Activated CD4-positive, alpha-beta T cell treated with anti-CD3 and anti-CD28 coated beads, Interleukin-2, amount 50 U/mL, for 24 hours (primary cell): Measurements from ENCODE around the gene XRCC4.
"Not testable (repeated sequence)": the region's sequence is repeated elsewhere in the genome, so short reads cannot be mapped to it uniquely, and the experiment has no call there.

ENCODE experiments used
- DNase-seq, 2 donors: peaks; one replicate each; pipeline ENCODE4 v3.0.0-alpha.2; 2020; ENCODE audit warnings: low read depth in 1 of 2, low spot score in 1 of 2

The XRCC4 gene

DNA sequence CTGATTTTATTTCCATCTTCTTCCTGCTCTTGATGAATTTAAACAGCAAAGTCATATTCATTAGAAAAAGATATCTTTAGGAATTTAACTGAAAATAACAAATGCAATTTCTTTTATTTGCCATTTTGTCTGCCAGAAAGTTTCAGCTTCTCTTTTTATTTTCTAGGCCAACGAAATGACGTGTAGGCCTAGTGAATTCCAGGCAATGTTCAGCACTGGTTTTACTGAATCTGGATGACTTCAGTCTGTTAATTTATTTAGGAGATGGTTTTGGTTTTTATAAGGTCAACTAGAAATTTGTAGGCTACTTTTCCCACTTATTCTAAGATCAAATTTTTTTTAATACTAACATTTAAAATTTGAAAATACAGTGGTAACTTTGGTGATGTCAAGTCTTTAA is 265.1 kb downstream of the XRCC4 start:
- DNase-seq: no peak

DNA sequence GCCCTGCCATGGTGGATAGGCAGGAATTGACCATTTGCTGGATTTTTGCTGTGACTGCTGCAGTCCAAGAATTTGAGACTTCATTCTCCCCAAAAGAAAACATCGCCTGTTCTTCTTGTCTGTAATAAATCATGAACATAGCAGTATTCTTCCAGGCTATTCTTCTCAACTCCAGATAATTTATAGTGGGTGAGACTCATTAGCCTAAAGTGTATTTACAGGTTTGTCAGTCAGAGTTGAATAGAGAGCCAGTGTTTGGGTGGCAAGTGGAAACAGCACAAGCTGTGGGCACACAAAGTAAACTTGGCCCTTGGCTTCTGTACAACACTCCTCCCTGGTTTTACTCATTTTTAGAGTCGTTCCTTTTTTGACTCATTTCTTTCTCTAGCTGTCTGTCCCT is 266.0 kb downstream of the XRCC4 start:
- DNase-seq: no peak

DNA sequence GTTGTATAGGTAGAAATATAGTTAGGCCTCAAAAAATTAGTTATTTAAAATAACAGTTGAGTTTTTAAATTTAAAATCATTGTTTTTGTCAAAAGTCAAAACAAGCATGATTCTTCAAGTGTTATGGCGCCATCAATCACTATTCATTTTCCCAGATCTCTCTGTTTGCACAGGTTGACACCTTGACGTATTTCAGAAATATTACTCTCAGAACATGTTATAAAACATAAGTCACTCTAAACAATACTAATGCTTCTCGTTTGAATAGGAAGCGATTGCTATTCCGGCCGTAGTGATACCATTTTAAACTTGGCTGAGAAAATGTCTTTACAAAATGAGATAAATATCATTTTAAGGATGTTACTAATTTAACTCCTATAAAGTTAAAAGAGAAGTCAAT is 268.1 kb downstream of the XRCC4 start:
- DNase-seq: no peak

DNA sequence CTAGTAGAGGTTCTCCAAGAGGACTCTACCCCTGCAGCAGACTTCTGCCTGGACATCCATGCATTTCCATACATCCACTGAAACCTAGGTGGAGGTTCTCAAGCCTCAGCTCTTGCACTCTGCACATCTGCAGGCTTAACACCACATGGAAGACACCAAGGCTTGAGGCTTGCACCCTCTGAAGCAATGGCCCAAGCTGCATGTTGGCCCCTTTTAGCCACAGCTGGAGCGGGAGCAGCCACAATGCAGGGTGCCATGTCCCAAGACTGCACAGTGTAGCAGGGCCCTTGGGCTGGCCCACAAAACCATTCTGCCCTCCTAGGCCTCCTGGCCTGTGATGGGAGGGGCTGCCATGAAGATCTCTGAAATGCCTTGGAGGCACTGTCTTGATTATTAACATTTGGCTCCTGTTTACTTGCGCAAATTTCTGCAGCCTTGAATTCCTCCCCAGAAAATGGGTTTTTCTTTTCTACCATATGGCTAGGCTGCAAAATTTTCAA is 271.0 kb downstream of the XRCC4 start:
- no peak for DNase-seq

DNA sequence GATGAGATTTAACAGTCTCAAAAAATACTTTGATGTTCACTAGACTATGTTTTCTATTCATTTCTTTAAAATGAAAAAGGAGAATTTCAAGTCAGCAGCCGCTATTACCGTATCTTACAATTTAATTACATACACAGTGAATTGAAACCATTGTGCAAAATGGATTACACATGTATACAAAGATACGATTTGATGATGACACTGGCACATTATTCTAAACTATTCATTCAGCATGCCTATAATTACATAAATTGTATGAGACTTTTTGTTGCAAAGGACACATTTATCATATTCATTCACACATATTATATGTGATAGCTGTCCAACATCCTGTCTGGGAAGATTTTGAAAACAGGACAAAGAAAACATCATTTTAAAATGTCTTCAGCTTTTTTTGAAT is 275.9 kb downstream of the XRCC4 start:
- no peak for DNase-seq

DNA sequence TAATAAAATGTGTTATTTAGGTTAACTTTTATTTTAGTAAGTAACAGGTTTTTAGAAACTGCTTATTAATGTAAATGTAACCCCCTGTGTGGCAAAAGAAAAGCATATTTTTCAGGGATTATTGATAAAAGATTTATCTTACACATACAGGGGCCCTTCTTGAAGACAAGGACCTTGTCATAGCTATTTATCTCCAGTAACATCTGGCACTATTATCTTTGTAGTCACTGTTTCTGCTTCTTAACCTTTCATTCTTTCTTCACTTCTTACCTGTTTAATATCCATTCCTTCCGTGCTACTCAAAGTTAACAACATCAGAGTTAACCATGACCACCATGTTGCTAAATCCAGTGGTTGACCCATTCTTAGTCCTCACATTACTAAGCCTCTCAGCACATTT is 276.4 kb downstream of the XRCC4 start:
- DNase-seq: no peak

DNA sequence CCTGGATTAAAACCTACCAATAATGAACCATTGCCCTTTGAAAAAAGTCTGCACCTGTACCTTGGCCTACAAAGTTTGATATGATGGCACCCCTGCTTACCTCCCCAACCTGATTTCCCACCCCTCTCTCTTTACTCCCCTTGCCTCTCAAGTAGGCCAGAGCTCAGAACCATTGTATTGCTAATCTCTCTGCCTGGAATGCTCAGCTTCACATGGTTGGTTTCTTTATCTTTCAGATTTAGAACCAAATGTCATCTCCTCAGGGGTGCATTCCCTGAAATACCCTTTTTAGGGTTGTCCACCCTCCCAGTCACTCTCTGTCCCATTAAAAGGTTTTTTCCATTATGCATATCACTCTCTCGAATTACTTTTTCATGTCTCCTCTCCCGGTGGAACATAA is 277.6 kb downstream of the XRCC4 start:
- DNase-seq: no peak

DNA sequence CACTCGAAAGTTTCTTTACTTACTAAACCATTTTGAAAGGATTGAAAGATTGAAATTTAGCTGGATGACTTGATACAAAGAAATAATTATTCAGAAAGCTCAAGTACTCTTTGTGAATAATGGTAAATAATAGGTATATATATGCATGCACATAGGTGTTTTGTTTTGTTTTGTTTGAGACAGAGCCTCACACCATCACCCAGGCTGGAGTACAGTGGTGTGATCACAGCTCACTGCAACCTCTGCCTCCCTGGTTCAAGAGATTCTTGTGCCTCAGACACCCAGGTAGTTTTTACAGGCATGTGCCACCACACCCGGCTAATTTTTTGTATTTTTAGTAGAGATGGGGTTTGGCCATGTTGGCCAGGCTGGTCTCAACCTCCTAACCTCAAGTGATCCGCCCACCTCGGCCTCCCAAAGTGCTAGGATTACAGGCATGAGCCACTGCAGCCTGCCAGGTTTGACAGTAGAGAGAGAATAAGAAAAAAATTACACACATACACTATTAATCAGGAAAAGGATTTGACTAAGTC is 278.2 kb downstream of the XRCC4 start:
- DNase-seq: not testable (repeated sequence)

DNA sequence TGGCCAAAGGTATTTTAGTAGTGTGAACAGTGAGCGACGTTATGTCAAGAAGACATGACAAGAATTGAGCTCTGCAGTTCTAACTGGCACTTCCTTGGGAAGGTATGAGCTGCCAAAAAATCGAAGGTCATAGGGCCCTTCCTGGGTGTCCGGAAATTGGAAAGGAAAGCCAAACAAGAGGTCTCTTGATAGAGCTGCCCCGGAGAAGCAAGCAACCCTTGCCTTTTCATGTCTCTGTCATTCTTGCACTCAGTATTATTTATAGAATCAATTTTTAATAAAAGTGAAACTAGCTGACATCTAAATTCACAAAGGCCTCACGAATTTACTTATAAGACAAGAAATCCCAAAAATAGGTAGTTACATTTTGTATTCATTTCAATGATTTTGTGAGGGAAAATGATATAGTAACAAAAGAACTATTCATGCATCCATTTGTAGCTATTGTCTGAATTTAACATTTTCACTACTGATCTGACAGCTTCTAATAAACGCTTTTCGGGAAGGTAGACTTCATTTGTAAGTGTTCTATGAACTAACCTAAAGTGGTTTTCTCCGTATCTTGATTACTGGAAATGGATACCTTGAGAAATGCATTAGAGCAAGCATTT is 280.4 kb downstream of the XRCC4 start:
- DNase-seq: no peak

DNA sequence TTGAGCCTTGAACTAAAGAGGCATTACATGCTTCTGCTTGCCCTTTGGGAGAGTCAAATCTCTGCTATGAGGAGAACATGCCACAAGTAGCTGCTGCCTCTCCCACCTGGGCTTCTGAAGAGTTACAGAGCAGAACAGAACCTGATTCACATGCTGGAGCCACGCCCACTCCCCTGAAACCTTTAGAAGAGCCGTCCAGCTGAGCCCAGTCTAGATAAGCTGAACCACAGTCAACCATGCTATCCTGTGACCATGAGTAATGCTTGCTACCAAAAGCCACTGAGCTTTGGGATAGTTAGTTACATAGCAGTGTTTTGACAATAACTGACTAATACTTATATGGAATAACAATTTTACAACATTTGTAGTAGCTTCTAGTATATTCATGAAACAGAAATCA is 283.2 kb downstream of the XRCC4 start:
- no peak for DNase-seq

DNA sequence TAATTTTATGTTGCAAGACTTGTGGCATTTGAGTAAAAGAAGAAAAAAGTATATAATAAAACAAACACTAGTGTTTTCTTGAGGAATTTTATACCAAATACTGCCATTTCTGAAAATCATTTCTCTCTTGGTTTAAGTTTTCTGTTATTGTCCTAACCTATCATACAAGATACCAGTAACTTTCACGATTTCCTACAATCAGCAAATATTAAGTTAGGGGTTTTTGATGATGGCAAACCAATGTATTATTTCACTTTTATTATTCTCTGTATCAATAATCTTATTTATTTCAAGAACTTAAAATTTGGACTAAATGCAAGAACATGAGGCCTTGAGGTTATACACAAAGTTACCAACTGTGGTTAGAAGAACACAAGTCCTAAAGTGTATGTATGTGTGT is 285.2 kb downstream of the XRCC4 start:
- DNase-seq: no peak

DNA sequence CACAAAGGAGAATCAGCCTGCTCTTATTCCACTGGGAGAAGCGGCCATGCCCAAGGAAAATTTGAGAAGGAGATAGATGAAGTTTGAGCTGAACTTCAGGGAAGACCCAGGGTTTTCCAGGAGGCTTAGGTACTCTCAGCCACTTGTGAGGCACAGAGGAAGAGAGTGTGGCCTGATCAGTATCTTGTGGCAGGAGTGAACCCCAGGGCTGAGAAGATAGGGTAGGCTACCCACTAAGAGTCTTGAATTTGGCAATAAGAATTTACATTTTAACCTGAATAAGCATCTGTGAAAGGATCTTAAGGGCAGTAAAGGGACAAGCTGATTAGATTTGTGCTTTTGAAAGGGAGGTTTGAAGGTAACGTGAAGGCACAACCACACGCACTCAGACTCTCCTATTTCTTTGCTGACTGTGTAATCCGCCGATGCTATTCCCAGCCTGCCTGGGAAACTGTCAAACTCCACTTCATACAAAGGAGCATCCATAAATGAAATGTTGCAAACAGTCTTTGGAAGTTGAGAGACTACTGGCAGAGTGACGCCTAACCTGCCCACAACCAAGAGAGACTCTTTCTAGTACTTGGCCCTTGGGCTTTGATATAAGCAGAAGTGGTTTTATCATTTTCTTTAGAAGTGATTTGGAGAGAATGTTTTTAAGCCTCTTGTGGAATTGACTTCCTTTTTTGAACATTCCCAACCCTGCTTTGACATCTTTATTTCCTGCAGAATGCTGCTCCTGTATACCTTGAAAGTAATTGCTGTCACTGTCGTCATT is 286.0 kb downstream of the XRCC4 start:
- DNase-seq: no peak

DNA sequence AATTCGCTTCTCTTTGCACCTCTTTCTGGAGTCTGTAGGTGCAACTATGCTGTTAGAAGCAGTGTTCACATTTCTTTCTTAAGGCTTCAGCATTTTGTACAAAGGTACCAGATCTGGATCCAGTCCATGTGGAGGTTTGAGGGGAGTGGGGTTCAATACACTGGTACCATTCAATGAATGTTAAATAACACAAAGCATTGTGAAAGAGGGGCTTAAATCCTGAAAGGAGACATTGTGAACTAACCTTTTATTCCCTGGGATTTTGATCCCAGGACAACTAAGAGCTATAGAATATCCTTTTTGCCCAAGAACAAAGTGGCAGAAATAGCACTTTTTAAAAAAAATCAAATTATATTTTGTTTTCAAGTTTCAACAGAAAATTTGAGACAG is 286.5 kb downstream of the XRCC4 start:
- no peak for DNase-seq

DNA sequence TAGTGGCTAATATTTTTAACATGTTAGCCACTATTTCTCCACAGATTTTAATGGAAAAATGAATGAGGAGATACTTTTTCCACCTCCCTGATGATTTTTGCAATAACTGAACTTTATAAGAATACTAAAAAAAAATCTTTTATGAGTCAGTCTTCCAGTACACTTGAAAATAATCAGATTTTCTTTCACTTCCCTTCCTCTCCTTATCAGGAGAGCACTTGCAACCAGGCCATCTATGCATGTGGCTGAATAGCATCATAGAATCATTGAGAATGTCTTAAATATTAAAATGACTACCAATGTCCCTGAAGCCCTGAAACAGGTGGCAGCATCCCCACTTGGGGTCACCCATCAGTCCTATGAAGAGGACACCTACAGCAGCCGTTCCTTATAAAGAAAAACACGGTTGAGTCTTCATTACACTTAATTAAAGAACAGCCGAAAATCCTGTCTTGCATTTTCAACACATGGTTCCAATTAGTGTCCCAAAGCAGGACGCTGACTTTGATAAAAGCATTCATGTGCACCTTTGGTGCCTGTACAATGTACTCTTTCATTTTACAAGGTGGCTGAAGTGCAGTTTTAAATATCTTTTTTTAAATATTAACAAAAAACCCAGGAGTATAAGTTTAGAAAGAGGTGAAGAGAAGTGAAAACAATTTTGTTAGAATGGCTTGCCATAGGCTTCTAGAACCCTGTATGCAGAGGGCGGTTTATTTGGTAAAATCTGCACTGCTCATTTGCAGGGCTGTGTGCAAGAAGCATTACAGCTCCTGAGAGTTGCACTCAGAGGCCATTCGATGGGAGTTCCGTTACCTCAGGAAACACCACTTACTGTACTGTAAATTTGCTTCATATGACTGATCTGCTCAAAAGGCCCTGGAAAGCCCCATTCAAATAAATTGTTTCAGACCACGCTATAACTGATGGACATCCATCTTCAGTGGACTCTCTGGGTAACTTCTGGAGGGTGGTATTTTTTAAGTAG is 287.3 kb downstream of the XRCC4 start:
- no peak for DNase-seq

DNA sequence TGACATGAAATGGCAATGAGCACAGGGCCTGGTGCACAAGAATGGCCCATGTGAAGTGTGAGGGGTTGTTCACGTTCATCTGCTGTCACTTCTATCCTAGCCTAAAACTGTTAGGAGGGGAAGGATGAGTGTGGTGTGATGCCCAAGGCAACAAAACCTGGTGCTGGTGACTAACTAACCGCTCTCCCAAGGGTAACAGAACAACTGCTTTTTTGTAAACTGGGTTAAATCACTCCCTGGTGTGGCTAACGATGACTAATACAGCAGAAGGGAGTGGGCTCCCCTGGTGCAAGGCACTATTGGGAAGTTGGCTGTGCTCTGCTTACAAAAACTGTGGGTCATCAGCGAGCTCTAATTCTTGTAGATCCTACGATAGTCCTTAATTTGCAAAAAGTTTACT is 291.0 kb downstream of the XRCC4 start:
- no peak for DNase-seq

DNA sequence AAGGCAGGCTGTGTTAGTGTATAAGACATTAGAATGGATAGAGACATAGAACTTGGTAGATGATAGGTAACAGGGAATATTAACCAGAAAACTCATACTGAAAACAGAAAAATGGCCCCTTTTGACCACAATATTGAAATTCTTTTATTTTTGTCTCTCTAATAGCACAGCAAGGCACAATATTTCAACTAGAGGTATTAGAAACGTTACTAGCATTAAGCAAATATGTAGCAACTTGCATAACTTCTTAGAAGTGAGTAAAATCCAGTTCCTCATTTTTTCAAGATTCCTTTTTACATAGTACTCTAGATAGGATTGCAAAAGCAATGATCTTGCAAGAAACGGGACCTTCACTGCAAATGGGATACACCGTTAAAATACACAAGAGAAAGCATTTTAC is 291.5 kb downstream of the XRCC4 start:
- no peak for DNase-seq

DNA sequence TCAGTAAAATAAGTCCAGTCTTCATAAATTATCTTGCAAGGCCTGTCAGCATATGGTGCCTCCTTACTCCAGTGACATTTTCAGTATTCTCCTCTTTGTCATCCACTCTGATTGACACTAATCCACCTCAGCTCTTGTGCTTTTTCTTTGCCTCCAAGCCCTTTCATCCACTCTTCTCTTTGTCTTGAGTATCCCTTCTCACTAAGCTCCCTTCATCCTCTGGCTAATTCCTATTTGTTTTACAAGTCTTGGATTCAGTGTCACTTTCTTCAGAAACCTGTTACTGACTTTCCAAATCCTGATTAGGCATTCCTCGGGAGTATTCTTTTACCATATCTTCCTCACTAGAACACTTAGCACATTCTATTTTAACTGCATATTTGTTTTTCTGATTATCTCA is 293.6 kb downstream of the XRCC4 start:
- no peak for DNase-seq

DNA sequence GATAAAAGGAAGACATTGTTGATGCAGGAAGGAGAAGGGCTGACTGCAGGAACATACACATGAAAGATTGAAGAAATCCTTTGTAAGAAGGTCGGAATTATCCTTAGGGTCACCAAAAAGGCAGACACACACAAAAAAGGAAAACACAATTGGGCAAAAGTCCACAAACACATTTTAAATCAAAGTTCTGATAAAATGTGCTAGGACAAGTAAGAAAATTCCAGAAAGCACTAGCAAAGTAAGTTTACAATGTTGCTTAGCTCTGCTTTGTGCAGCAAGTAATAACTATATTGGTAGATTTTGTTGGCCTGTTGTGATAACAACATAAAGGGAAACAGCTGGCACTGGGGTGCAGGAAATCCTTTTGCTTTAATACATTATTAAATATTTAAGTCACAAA is 294.4 kb downstream of the XRCC4 start:
- no peak for DNase-seq

DNA sequence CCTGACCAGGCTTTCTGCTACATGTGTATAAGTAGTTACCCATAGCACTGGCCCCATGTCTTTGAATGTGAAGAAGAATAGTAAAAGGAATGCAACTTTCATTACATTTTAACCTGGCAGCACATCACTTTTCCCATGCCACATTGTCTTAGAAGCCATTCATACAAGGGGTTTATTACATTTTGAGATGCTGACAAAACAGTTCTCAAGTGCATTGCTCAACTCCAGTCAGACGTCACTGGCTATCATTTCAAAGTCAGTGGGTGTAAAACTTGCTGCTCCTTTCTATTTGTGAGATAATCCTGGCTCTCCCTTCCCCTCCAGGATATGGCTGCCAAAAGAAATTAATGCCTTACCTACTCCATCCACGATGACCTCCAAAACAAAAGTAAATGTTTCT is 297.2 kb downstream of the XRCC4 start:
- no peak for DNase-seq

DNA sequence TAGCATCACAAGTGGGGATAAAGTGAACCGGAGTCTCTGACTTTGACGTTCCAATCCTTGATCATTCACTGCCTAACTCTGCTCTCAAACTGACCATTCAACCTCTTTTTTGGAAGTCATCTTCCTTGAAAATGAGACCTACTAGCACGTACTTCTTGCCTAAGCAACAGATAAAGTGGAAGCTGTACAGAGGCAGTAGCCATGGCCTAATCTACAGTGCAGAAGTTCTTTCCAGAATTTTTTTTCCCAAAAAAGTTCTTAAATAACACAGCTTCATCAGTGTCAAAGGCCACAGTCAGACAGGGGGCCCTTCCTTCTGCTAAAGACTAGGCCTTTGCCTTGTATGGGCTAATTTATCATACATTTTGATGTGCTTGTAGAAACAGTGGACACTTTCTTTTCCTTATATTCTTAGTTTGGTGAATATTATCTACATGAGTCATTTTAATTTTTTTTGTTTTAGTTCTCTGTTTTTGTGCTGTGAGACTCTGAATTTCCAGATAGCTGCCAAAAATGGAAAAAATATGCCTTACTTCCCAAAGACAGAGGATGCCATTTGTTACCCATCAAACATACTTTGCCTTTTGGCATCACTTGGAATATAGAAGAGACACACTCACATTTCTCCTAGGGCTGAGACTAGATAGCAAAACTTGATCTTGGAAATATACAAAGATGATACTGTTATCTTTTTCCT is 297.9 kb downstream of the XRCC4 start:
- DNase-seq: no peak

DNA sequence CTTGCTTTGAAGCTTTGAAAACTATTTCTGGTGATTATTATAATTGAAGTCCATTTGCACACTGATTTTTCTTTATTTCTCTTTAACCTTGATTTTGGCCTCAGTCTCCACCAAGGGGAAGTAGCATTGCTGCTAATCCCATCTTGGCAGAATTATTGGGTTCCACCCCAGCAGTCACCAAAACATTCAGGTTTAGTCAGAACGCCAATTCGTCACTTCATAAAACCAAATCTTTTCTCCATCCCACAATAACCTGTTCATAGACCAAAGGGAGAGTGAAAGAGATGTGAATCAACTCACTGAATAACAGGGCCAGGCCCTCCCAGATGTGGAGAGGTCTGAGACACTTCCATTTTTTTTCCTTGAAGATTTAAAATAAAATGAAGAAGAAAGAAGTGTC is 299.1 kb downstream of the XRCC4 start:
- no peak for DNase-seq
